Prostate gland (tissue), 2 donors: Measurements from ENCODE around the gene TMEM170B. TPM values are rescaled to one million over a fixed set of nuclear protein-coding genes. Genes with fewer than 3 reads are reported as not detected.

ENCODE experiments used
- DNase-seq: peaks from one replicate; pipeline ENCODE4 v3.0.0-alpha.2; 2019; ENCODE audit warnings: low spot score
- H3K27ac ChIP-seq, 2 donors: fragments of 200-600 bp; sonication (generic); 2 replicates each; pipeline ENCODE4 v1.5.1; 2017 to 2019
- H3K27me3 ChIP-seq: fragments of 200-600 bp; sonication (generic); replicated peaks from 2 replicates; pipeline ENCODE4 v1.5.1; 2019; ENCODE audit not compliant: insufficient read depth
- H3K36me3 ChIP-seq, 2 donors: fragments of 200-600 bp; sonication (generic); 1 replicate in 1 of 2; 2 replicates in 1 of 2; pipeline versions ENCODE4 v1.5.1 to v1.8.1; 2017 to 2019
- H3K4me1 ChIP-seq: fragments of 200-600 bp; sonication (generic); replicated peaks from 2 replicates; pipeline ENCODE4 v1.5.1; 2019
- H3K4me3 ChIP-seq, 2 donors: fragments of 200-600 bp; sonication (generic); 2 replicates each; pipeline ENCODE4 v1.5.1; 2017 to 2019
- H3K9me3 ChIP-seq: fragments of 200-600 bp; sonication (generic); 2 replicates; pipeline ENCODE4 v1.5.1; 2017
- POLR2A ChIP-seq: fragments of 450-650 bp; IDR thresholded peaks from one replicate; pipeline ENCODE4 v1.6.1; 2016; ENCODE audit warnings: antibody characterized with exemption, mild to moderate bottlenecking
- POLR2AphosphoS5 ChIP-seq: sonication (generic); formaldehyde crosslinking; IDR thresholded peaks from one replicate; pipeline ENCODE4 v1.6.1; 2017; ENCODE audit warnings: antibody characterized with exemption
- WGBS: methylation state at CpG from one replicate; pipeline ENCODE4 v1.1.5; 2018; 5-methylcytosine and 5-hydroxymethylcytosine counted together
- intact Hi-C: fragments of 100-400 bp; cut with DNase I; formaldehyde crosslinking; loops from one replicate; pipeline ENCODE4 v1.14.2; 2022
- total RNA-seq, 2 donors: library from RNA; depleted of rRNA; stranded (reverse); fragments of >200 nt; gene quantifications; one replicate each; pipeline ENCODE4 v1.1.0, GENCODE V29; 2016
- TF ChIP-seq, protein P1 (sequence below), 4 experiments: fragments of 200-600 bp in 2 of 4; fragments of 450-650 bp in 2 of 4; sonication (generic) in 2 of 4; IDR thresholded peaks; 1 replicate in 3 of 4; 2 replicates in 1 of 4; pipeline ENCODE4 v1.5.1; 2016 to 2019; ENCODE audit warnings: antibody characterized with exemption in 4 of 4, mild to moderate bottlenecking in 2 of 4, moderate library complexity in 2 of 4

The TMEM170B gene
- total RNA-seq: 1 to 10 TPM; 2.7 to 5.7 TPM

DNA sequence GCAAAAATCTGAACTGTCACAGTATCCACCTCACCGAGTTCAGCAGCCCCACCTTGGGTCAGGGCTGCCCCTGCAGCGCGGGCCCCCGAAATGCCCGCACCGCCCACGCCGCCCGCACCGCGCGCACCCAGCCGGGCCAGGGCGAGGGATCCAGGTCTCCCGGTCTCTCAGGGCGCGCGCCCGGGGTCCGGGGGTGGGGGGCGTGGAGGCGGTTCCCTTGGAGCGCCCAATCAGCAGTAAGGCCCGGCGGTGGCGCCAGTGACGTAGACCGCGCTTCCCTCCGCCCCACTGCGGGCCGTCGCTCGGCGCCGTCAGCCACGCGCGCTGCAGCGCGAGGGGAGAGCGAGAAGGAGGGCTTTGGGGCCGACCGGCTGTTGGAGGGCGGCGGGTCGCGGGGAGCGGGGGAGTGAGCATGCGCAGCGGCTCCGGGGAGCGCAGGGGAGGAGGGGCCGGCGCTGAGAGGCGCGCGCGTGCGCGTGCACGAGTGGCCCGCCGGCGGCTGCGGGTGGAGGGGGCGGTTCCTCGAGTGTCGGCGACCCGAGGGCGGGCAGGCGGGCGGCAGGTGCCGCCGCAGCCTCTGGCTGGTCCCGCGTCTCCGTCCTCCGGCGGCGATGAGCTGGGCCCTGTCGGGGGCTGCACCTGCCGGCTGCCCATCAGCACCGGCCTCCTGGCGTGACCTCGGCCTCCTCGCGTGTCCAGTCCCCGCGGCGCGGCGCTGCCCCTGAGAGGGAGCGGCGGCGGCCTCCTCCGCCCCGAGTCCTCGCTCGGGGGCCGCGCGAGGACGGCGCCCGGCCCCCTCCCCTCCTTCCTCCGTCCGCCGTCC, at the start of gene TMEM170B:
TMEM170B (plus strand) TSS at position 521 of the 823 bp plus-strand sequence. CDS start 529 bp downstream, outside the sequence.
- under 1% methylated on average over 89 of the region's 110 CpGs for WGBS
- DNase-seq: peak; percentile 87
- intact Hi-C loops: no loop called here
- peak within 1 kb of the TSS; percentile 66 to 91 for H3K4me3 ChIP-seq
- H3K36me3 ChIP-seq: no peaks in the 10 kb centered on the region
- TF ChIP-seq POLR2AphosphoS5 (peak; percentile 75), POLR2A (peak; percentile 52)
- TF ChIP-seq, protein P1, sequence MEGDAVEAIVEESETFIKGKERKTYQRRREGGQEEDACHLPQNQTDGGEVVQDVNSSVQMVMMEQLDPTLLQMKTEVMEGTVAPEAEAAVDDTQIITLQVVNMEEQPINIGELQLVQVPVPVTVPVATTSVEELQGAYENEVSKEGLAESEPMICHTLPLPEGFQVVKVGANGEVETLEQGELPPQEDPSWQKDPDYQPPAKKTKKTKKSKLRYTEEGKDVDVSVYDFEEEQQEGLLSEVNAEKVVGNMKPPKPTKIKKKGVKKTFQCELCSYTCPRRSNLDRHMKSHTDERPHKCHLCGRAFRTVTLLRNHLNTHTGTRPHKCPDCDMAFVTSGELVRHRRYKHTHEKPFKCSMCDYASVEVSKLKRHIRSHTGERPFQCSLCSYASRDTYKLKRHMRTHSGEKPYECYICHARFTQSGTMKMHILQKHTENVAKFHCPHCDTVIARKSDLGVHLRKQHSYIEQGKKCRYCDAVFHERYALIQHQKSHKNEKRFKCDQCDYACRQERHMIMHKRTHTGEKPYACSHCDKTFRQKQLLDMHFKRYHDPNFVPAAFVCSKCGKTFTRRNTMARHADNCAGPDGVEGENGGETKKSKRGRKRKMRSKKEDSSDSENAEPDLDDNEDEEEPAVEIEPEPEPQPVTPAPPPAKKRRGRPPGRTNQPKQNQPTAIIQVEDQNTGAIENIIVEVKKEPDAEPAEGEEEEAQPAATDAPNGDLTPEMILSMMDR (IDR thresholded peaks at IDR 0.05): no peak
- no peaks in the 10 kb centered on the region for H3K27me3 ChIP-seq
- H3K27ac ChIP-seq: peak within 1 kb of the TSS; percentile 66 to 74
- no peaks in the 10 kb centered on the region for H3K4me1 ChIP-seq
- no peaks in the 10 kb centered on the region for H3K9me3 ChIP-seq

GRCh38 chr6:11490996-11491395, 46.6 kb upstream of the TMEM170B start:
- no peaks in the 10 kb centered on the region for H3K4me1 ChIP-seq
- no peak for DNase-seq
- intact Hi-C loops: loop anchor here (10.0 kb wide), 2 partner anchors 84 to 256 kb away; partner anchors contain the start of gene NEDD9
- H3K4me3 ChIP-seq: no peak overlapping the region
- no peaks in the 10 kb centered on the region for H3K36me3 ChIP-seq
- WGBS: 80% methylated on average over 6 of the region's 6 CpGs
- TF ChIP-seq POLR2A: no peak
- TF ChIP-seq, protein P1 (IDR thresholded peaks at IDR 0.05): no peak
- no peaks in the 10 kb centered on the region for H3K27me3 ChIP-seq
- no peaks in the 10 kb centered on the region for H3K9me3 ChIP-seq
- H3K27ac ChIP-seq: no peak overlapping the region

DNA sequence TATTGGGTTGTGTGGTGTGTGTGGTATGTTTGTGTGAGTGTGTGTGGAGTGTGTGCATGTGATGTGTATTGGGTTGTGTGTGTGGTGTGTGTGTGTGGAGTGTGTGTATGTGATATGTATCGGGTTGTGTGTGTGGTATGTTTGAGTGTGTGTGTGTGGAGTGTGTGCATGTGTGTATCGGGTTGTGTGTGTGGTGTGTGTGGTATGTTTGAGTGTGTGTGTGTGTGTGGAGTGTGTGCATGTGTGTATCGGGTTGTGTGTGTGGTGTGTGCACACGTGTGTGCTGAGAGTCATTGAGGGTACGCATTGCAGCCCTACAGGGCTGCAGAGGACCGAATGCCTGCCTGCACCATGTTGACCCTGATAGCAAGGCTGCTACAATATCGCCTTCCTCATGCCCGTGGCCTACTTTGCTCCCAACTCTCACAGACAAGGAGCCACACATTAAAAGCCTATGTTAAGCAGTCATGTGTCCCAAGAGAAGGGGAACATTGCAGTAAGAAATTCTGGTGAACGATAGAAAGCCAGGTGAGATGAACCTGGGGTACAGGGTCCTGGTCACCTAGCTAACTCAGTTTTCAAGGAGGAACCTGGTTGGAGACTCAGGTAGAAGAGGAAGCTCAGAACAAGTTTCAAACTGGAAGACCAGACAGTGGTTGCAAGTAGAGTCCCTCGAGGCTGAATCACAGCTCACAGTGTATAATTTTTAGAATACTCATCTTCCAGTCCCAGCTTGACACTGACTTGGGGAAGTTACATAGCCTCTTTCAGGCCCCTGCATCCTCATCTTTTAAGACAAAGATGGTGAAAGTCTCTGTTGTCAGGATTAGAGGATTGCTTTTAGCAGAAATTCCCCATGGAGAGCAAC, 45.7 kb upstream of the TMEM170B start:
- Histone ChIP-seq H3K9me3 (no peaks in the 10 kb centered on the region), H3K27ac (no peak overlapping the region), H3K4me3 (no peak overlapping the region), H3K27me3 (no peaks in the 10 kb centered on the region), H3K4me1 (no peaks in the 10 kb centered on the region), H3K36me3 (no peaks in the 10 kb centered on the region)
- TF ChIP-seq, protein P1 (IDR thresholded peaks at IDR 0.05): no peak
- TF ChIP-seq POLR2A: no peak
- TF ChIP-seq POLR2AphosphoS5: no peak
- 95% methylated on average over 10 of the region's 10 CpGs for WGBS
- intact Hi-C loops: loop anchor here (10.0 kb wide), 2 partner anchors 83 to 257 kb away; partner anchors contain the start of gene NEDD9
- DNase-seq: no peak

DNA sequence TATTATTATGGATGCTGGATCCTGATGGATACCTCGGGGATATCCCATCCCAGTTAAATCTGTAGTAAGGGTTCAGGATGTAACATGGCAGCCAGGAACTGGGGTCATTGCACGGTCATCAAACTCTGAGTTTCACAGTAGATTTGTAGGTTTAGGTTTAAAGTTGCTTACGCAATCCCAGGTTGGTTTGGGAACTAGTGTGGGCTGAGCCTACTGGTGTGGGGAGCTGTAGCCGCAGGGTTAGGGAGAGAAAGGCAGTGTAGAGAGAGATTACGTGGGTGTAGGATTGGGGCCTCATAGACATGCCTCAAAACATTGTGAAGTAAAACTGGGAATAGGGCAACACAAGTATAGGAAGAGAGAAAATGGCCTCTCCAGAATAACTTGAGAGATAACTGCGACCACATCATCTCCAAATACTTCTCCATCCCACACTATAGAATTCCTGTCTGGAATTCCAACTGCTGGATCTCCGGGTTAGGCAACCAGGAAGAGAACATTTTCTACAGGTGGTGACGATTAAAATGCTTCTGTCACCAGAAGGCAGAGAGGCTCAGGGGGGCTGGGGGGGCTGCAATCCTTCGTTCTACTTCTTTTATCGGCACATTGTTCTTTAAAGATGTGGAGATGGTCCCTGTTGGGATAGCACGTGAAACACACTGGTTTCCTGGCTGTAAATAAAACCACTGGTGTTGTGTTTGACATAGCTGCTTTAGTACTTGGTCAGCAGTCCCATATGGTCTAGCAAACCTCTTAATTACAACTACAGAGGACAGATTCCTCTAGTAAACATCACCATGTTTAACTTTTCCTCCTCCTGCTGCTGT, 44.9 kb upstream of the TMEM170B start:
- TF ChIP-seq POLR2A: no peak
- no peak for TF ChIP-seq POLR2AphosphoS5
- TF ChIP-seq, protein P1 (IDR thresholded peaks at IDR 0.05): no peak
- no peak overlapping the region for H3K27ac ChIP-seq
- 89% methylated on average over 11 of the region's 11 CpGs for WGBS

More for the DNA sequence above, 44.9 kb upstream of the TMEM170B start:
- DNase-seq: no peak
- intact Hi-C loops: loop anchor here (10.0 kb wide), 2 partner anchors 82 to 258 kb away; partner anchors contain the start of gene NEDD9
- no peak overlapping the region for H3K4me3 ChIP-seq
- H3K27me3 ChIP-seq: no peaks in the 10 kb centered on the region
- no peaks in the 10 kb centered on the region for H3K4me1 ChIP-seq
- no peaks in the 10 kb centered on the region for H3K36me3 ChIP-seq
- no peaks in the 10 kb centered on the region for H3K9me3 ChIP-seq
